ENCODE data around the gene DTHD1. TPM values are rescaled to one million over a fixed set of nuclear protein-coding genes. Genes with fewer than 3 reads are reported as not detected.

The DTHD1 gene
- total and polyA plus RNA-seq, 2 donors (not counting 1 experiment from before 2014, with no cell fraction given): not detected

GRCh38 chr4:36333303-36333877, 52.0 kb downstream of the DTHD1 start:
- Histone ChIP-seq H3K27ac (ENCODE audit: insufficient read depth, low read length) (no peak overlapping the region), H4K20me1 (ENCODE audit: control insufficient read depth, extremely low read depth, insufficient read depth, low read length) (no peaks in the 10 kb centered on the region), H3K9me3 (ENCODE audit: control insufficient read depth, insufficient read depth, low read depth, low read length) (no peaks in the 10 kb centered on the region), H3K4me2 (ENCODE audit: extremely low read depth, insufficient read depth, low read length) (no peak overlapping the region), H2AFZ (ENCODE audit: low read length) (no peak overlapping the region), H3K4me1 (ENCODE audit: control insufficient read depth, extremely low read depth, insufficient read depth, low read length) (no peaks in the 10 kb centered on the region), H3K4me3 (replicated peaks in 1 of 4; ENCODE audit: control extremely low read depth in 1 of 4, insufficient read depth in 1 of 4, low read depth in 3 of 4, low read length in 4 of 4) (no peak overlapping the region), H3K36me3 (ENCODE audit: control insufficient read depth, insufficient read depth, low read length) (no peaks in the 10 kb centered on the region), H3K79me2 (ENCODE audit: control insufficient read depth, insufficient read depth, low read length) (no peaks in the 10 kb centered on the region), H3K27me3 (ENCODE audit: control insufficient read depth, insufficient read depth, low read length) (no peaks in the 10 kb centered on the region), H3K9ac (ENCODE audit: insufficient read depth, low read length) (no peak overlapping the region)
- no peak for DNase-seq (ENCODE audit: low read depth in 2 of 2)
- TF ChIP-seq EZH2 (IDR thresholded peaks at IDR 0.05; ENCODE audit: low read length, missing control alignments) (no peak), CTCF (conservative IDR thresholded peaks at IDR 0.05 in 1 of 2, IDR thresholded peaks at IDR 0.05 in 1 of 2; ENCODE audit: low read depth in 1 of 2, low read length in 2 of 2) (no peak)

- Histone ChIP-seq H3K9me3 (ENCODE audit: control insufficient read depth, insufficient read depth, low read depth, low read length) (no peaks in the 10 kb centered on the region), H3K4me1 (ENCODE audit: control insufficient read depth, extremely low read depth, insufficient read depth, low read length) (no peaks in the 10 kb centered on the region), H3K4me3 (replicated peaks in 1 of 4; ENCODE audit: control extremely low read depth in 1 of 4, insufficient read depth in 1 of 4, low read depth in 3 of 4, low read length in 4 of 4) (no peak overlapping the region), H3K79me2 (ENCODE audit: control insufficient read depth, insufficient read depth, low read length) (no peaks in the 10 kb centered on the region), H3K27ac (ENCODE audit: insufficient read depth, low read length) (no peak overlapping the region), H3K36me3 (ENCODE audit: control insufficient read depth, insufficient read depth, low read length) (no peaks in the 10 kb centered on the region), H2AFZ (ENCODE audit: low read length) (no peak overlapping the region), H3K4me2 (ENCODE audit: extremely low read depth, insufficient read depth, low read length) (no peak overlapping the region), H3K9ac (ENCODE audit: insufficient read depth, low read length) (no peak overlapping the region), H3K27me3 (ENCODE audit: control insufficient read depth, insufficient read depth, low read length) (no peaks in the 10 kb centered on the region), H4K20me1 (ENCODE audit: control insufficient read depth, extremely low read depth, insufficient read depth, low read length) (no peaks in the 10 kb centered on the region)
- no peak for DNase-seq (ENCODE audit: low read depth in 2 of 2)
- TF ChIP-seq CTCF (conservative IDR thresholded peaks at IDR 0.05 in 1 of 2, IDR thresholded peaks at IDR 0.05 in 1 of 2; ENCODE audit: low read depth in 1 of 2, low read length in 2 of 2): no peak
- no peak for TF ChIP-seq EZH2 (IDR thresholded peaks at IDR 0.05; ENCODE audit: low read length, missing control alignments)
Observed at GRCh38 chr4:36337665-36338185, 56.3 kb downstream of the DTHD1 start.

- H4K20me1 ChIP-seq (ENCODE audit: control insufficient read depth, extremely low read depth, insufficient read depth, low read length): no peaks in the 10 kb centered on the region
- H3K27me3 ChIP-seq (ENCODE audit: control insufficient read depth, insufficient read depth, low read length): no peaks in the 10 kb centered on the region
- H3K4me2 ChIP-seq (ENCODE audit: extremely low read depth, insufficient read depth, low read length): no peak overlapping the region
- H3K4me1 ChIP-seq (ENCODE audit: control insufficient read depth, extremely low read depth, insufficient read depth, low read length): no peaks in the 10 kb centered on the region
- H3K79me2 ChIP-seq (ENCODE audit: control insufficient read depth, insufficient read depth, low read length): no peaks in the 10 kb centered on the region
- H2AFZ ChIP-seq (ENCODE audit: low read length): no peak overlapping the region
- H3K36me3 ChIP-seq (ENCODE audit: control insufficient read depth, insufficient read depth, low read length): no peaks in the 10 kb centered on the region
- DNase-seq (ENCODE audit: low read depth in 2 of 2): no peak
- no peaks in the 10 kb centered on the region for H3K9me3 ChIP-seq (ENCODE audit: control insufficient read depth, insufficient read depth, low read depth, low read length)
- no peak for TF ChIP-seq EZH2 (IDR thresholded peaks at IDR 0.05; ENCODE audit: low read length, missing control alignments)
- H3K4me3 ChIP-seq (replicated peaks in 1 of 4; ENCODE audit: control extremely low read depth in 1 of 4, insufficient read depth in 1 of 4, low read depth in 3 of 4, low read length in 4 of 4): no peak overlapping the region
- no peak overlapping the region for H3K27ac ChIP-seq (ENCODE audit: insufficient read depth, low read length)
- no peak overlapping the region for H3K9ac ChIP-seq (ENCODE audit: insufficient read depth, low read length)
Observed at GRCh38 chr4:36338973-36339372, 57.6 kb downstream of the DTHD1 start.

All from fibroblast of lung (primary cell).